Liver (tissue), 3 donors: Measurements from ENCODE around the gene PHLDB2.

Experiments used
- CTCF ChIP-seq: fragments of 150-350 bp; IDR thresholded peaks from 2 replicates; pipeline ENCODE4 v1.5.1; 2017; ENCODE audit warnings: improper control_type of control experiment, low read depth, low read length; ENCODE audit not compliant: missing input control
- EGR1 ChIP-seq, 2 donors: IDR thresholded peaks; 2 replicates each; pipeline ENCODE4 v1.6.1; 2016 to 2018; ENCODE audit warnings: antibody characterized with exemption in 2 of 2, low read depth in 2 of 2
- FOXA2 ChIP-seq: IDR thresholded peaks from 2 replicates; pipeline ENCODE4 v1.6.1; 2016; ENCODE audit warnings: antibody characterized with exemption
- HNF4A ChIP-seq, 2 donors: conservative IDR thresholded peaks; 2 replicates each; pipeline ENCODE4 v1.6.1; 2016; ENCODE audit warnings: antibody characterized with exemption in 2 of 2, mild to moderate bottlenecking in 2 of 2
- JUND ChIP-seq, 2 donors: IDR thresholded peaks; 2 replicates each; pipeline ENCODE4 v1.6.1; 2016; ENCODE audit warnings: antibody characterized with exemption in 2 of 2
- MAX ChIP-seq: IDR thresholded peaks from 2 replicates; pipeline ENCODE4 v1.6.1; 2016; ENCODE audit warnings: antibody characterized with exemption
- REST ChIP-seq: IDR thresholded peaks from 2 replicates; pipeline ENCODE4 v1.6.1; 2016; ENCODE audit warnings: antibody characterized with exemption, mild to moderate bottlenecking
- RXRA ChIP-seq, 2 donors: IDR thresholded peaks; 2 replicates each; pipeline ENCODE4 v1.6.1; 2017 to 2018; ENCODE audit warnings: antibody characterized with exemption in 2 of 2, mild to moderate bottlenecking in 1 of 2
- SP1 ChIP-seq: IDR thresholded peaks from 2 replicates; pipeline ENCODE4 v1.6.1; 2018; ENCODE audit warnings: antibody characterized with exemption, mild to moderate bottlenecking
- TAF1 ChIP-seq: conservative IDR thresholded peaks from 2 replicates; pipeline ENCODE4 v1.6.1; 2016; ENCODE audit warnings: antibody characterized with exemption, mild to moderate bottlenecking
- YY1 ChIP-seq: IDR thresholded peaks from 2 replicates; pipeline ENCODE4 v1.6.1; 2016; ENCODE audit warnings: antibody characterized with exemption, mild to moderate bottlenecking
- ZBTB33 ChIP-seq: IDR thresholded peaks from 2 replicates; pipeline ENCODE4 v1.6.1; 2016; ENCODE audit warnings: antibody characterized with exemption
- donor health status: healthy.
- donor health status: healthy.

GRCh38 chr3:112019716-112020115 is 160.7 kb downstream of the PHLDB2 start:
- TF ChIP-seq CTCF (no peak), TAF1 (no peak), MAX (no peak), REST (no peak), EGR1 (IDR thresholded peaks at IDR 0.05; ENCODE audit: low read depth in 2 of 2) (no peak), YY1 (no peak), FOXA2 (no peak), SP1 (no peak), ZBTB33 (no peak), JUND (IDR thresholded peaks at IDR 0.05) (no peak), RXRA (IDR thresholded peaks at IDR 0.05) (no peak), HNF4A (conservative IDR thresholded peaks at IDR 0.05) (no peak)
